Astrocyte (in vitro differentiated cells and primary cell): Measurements from ENCODE around the gene PDK3. TPM values are rescaled to one million over a fixed set of nuclear protein-coding genes. Genes with fewer than 3 reads are reported as not detected.

Experiments
- DNase-seq: peaks from one replicate; pipeline ENCODE4 v3.0.0-alpha.2; 2010; ENCODE audit warnings: low read depth
- FAIRE-seq: peaks from 2 replicates; lab custom pipeline; 2011; peaks lifted over from hg19 to GRCh38; lab: Jason Lieb, UNC
- H2AFZ ChIP-seq: 2 replicates; pipeline ENCODE4 v1.6.0; 2012; ENCODE audit warnings: low read depth, low read length, inconsistent platforms
- H3K27ac ChIP-seq: 2 replicates; pipeline ENCODE4 v1.5.1; 2011; ENCODE audit warnings: low read depth, low read length, inconsistent platforms
- H3K27me3 ChIP-seq: 2 replicates; pipeline ENCODE4 v1.6.0; 2011; ENCODE audit warnings: low read length, inconsistent platforms; ENCODE audit not compliant: insufficient read depth
- H3K36me3 ChIP-seq: 2 replicates; pipeline ENCODE4 v1.5.1; 2011; ENCODE audit warnings: low read length, inconsistent platforms; ENCODE audit not compliant: insufficient read depth
- H3K4me1 ChIP-seq: 2 replicates; pipeline ENCODE4 v1.5.1; 2011; ENCODE audit warnings: low read length, inconsistent platforms; ENCODE audit not compliant: insufficient read depth
- H3K4me2 ChIP-seq: 2 replicates; pipeline ENCODE4 v1.6.0; 2012; ENCODE audit warnings: low read length, inconsistent platforms
- H3K4me3 ChIP-seq: 2 replicates; pipeline ENCODE4 v1.5.1; 2011; ENCODE audit warnings: low read depth, mild to moderate bottlenecking, low read length, inconsistent platforms; ENCODE audit not compliant: insufficient read depth
- H3K79me2 ChIP-seq: 2 replicates; pipeline ENCODE4 v1.6.0; 2012; ENCODE audit warnings: mild to moderate bottlenecking, low read length, inconsistent platforms; ENCODE audit not compliant: insufficient read depth
- H3K9ac ChIP-seq: 2 replicates; pipeline ENCODE4 v1.6.0; 2012; ENCODE audit warnings: mild to moderate bottlenecking, low read length, inconsistent platforms
- H3K9me3 ChIP-seq: 2 replicates; pipeline ENCODE4 v1.5.1; 2012; ENCODE audit warnings: low read depth, mild to moderate bottlenecking, low read length, inconsistent platforms; ENCODE audit not compliant: insufficient read depth
- H4K20me1 ChIP-seq: 2 replicates; pipeline ENCODE4 v1.6.0; 2012; ENCODE audit warnings: low read length, inconsistent platforms; ENCODE audit not compliant: insufficient read depth
- H3K27ac Mint-ChIP-seq: one replicate; pipeline ENCODE4 v1.8.0; 2021; ENCODE audit warnings: mild to moderate bottlenecking, mixed read lengths; ENCODE audit not compliant: unreplicated experiment
- H3K27me3 Mint-ChIP-seq: one replicate; pipeline ENCODE4 v1.8.0; 2021; ENCODE audit warnings: low read depth, mixed read lengths; ENCODE audit not compliant: unreplicated experiment
- H3K36me3 Mint-ChIP-seq: one replicate; pipeline ENCODE4 v1.8.0; 2021; ENCODE audit warnings: low read depth, mixed read lengths; ENCODE audit not compliant: unreplicated experiment
- H3K4me1 Mint-ChIP-seq: one replicate; pipeline ENCODE4 v1.8.0; 2021; ENCODE audit warnings: low read depth, mixed read lengths; ENCODE audit not compliant: unreplicated experiment
- H3K4me3 Mint-ChIP-seq: one replicate; pipeline ENCODE4 v1.8.0; 2021; ENCODE audit warnings: mild to moderate bottlenecking, moderate library complexity, mixed read lengths; ENCODE audit not compliant: unreplicated experiment
- H3K9me3 Mint-ChIP-seq: one replicate; pipeline ENCODE4 v1.8.0; 2021; ENCODE audit warnings: mild to moderate bottlenecking, mixed read lengths; ENCODE audit not compliant: unreplicated experiment
- EZH2 ChIP-seq: IDR thresholded peaks from 2 replicates; pipeline ENCODE4 v1.6.1; 2012; ENCODE audit warnings: mild to moderate bottlenecking, low read length, inconsistent platforms; ENCODE audit not compliant: insufficient read depth
- total RNA-seq: library from RNA; stranded (reverse); gene quantifications from 2 replicates; pipeline ENCODE4 v1.2.1, GENCODE V29; 2021
- TF ChIP-seq, protein P1 (sequence below): IDR thresholded peaks from 2 replicates; pipeline ENCODE4 v1.5.1; 2011; ENCODE audit warnings: low read depth, mild to moderate bottlenecking, inconsistent platforms, low read length, moderate library complexity; ENCODE audit not compliant: insufficient read depth

The PDK3 gene
- total RNA-seq, 1 donor from 2014 or later, result 4.6 TPM

GRCh38 chrX:24498181-24498580 lies 33.1 kb downstream of the PDK3 start:
- Histone ChIP-seq H3K27ac (no peak overlapping the region), H3K4me1 (peaks cover 3% of the 10 kb centered on the region), H3K9ac (no peak overlapping the region), H3K79me2 (no peaks in the 10 kb centered on the region), H3K4me3 (no peak overlapping the region), H4K20me1 (no peaks in the 10 kb centered on the region), H2AFZ (no peak overlapping the region), H3K36me3 (no peaks in the 10 kb centered on the region), H3K9me3 (no peaks in the 10 kb centered on the region), H3K4me2 (no peak overlapping the region), H3K27me3 (no peaks in the 10 kb centered on the region)
- FAIRE-seq (no peak), DNase-seq (no peak)
- Mint-ChIP-seq H3K4me1 (peaks cover 7% of the 10 kb centered on the region), H3K36me3 (no peaks in the 10 kb centered on the region), H3K9me3 (no peaks in the 10 kb centered on the region), H3K27ac (no peak overlapping the region), H3K4me3 (no peak overlapping the region), H3K27me3 (no peaks in the 10 kb centered on the region)
- TF ChIP-seq EZH2, result no peak
- TF ChIP-seq, protein P1, sequence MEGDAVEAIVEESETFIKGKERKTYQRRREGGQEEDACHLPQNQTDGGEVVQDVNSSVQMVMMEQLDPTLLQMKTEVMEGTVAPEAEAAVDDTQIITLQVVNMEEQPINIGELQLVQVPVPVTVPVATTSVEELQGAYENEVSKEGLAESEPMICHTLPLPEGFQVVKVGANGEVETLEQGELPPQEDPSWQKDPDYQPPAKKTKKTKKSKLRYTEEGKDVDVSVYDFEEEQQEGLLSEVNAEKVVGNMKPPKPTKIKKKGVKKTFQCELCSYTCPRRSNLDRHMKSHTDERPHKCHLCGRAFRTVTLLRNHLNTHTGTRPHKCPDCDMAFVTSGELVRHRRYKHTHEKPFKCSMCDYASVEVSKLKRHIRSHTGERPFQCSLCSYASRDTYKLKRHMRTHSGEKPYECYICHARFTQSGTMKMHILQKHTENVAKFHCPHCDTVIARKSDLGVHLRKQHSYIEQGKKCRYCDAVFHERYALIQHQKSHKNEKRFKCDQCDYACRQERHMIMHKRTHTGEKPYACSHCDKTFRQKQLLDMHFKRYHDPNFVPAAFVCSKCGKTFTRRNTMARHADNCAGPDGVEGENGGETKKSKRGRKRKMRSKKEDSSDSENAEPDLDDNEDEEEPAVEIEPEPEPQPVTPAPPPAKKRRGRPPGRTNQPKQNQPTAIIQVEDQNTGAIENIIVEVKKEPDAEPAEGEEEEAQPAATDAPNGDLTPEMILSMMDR, result peak; percentile 30

DNA sequence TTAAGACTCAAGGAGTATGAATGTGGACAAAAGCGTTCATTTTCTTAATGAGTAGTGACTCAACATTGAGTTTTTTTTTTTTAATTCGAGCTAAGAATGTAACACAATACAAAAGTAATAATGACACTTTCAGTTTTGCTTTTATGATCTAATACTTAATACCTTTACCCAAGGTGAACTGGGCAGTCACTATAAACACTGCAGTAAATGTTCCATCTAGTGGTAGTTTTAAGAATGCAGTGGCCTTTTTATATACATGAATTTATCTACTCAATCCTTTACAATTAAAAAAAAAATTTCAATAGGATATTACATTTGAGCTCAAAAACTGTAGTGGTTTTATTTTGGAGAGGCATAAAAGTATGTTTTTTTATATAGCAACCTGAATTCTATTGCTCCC lies 33.9 kb downstream of the PDK3 start:
- H4K20me1 ChIP-seq, result no peaks in the 10 kb centered on the region
- no peaks in the 10 kb centered on the region for H3K79me2 ChIP-seq
- no peak for TF ChIP-seq EZH2
- TF ChIP-seq, protein P1, result peak; percentile 29
- no peaks in the 10 kb centered on the region for H3K27me3 ChIP-seq
- H3K9me3 Mint-ChIP-seq, result no peaks in the 10 kb centered on the region
- H3K9me3 ChIP-seq, result no peaks in the 10 kb centered on the region
- H3K27ac Mint-ChIP-seq, result no peak overlapping the region
- H3K4me1 Mint-ChIP-seq, result peaks cover 7% of the 10 kb centered on the region
- no peaks in the 10 kb centered on the region for H3K36me3 Mint-ChIP-seq
- no peak overlapping the region for H3K4me2 ChIP-seq
- H3K9ac ChIP-seq, result no peak overlapping the region
- H3K4me3 Mint-ChIP-seq, result no peak overlapping the region
- H3K4me3 ChIP-seq, result no peak overlapping the region
- no peak overlapping the region for H3K27ac ChIP-seq
- no peak for DNase-seq
- no peak overlapping the region for H2AFZ ChIP-seq
- peaks cover under 1% of the 10 kb centered on the region for H3K4me1 ChIP-seq
- no peaks in the 10 kb centered on the region for H3K27me3 Mint-ChIP-seq
- H3K36me3 ChIP-seq, result no peaks in the 10 kb centered on the region
- no peak for FAIRE-seq

GRCh38 chrX:24506082-24506481 lies 41.0 kb downstream of the PDK3 start:
- Mint-ChIP-seq H3K4me1 (peaks cover 5% of the 10 kb centered on the region), H3K9me3 (no peaks in the 10 kb centered on the region), H3K27ac (no peak overlapping the region), H3K27me3 (no peaks in the 10 kb centered on the region), H3K36me3 (no peaks in the 10 kb centered on the region), H3K4me3 (no peak overlapping the region)
- H3K4me3 ChIP-seq, result no peak overlapping the region
- FAIRE-seq, result no peak
- H3K27me3 ChIP-seq, result no peaks in the 10 kb centered on the region
- no peaks in the 10 kb centered on the region for H4K20me1 ChIP-seq
- no peak overlapping the region for H2AFZ ChIP-seq
- TF ChIP-seq EZH2, result no peak
- TF ChIP-seq, protein P1, result no peak
- H3K27ac ChIP-seq, result no peak overlapping the region
- peaks cover 3% of the 10 kb centered on the region for H3K4me1 ChIP-seq
- no peaks in the 10 kb centered on the region for H3K36me3 ChIP-seq
- H3K4me2 ChIP-seq, result peak overlapping the region; percentile 46
- H3K9me3 ChIP-seq, result no peaks in the 10 kb centered on the region
- no peaks in the 10 kb centered on the region for H3K79me2 ChIP-seq
- DNase-seq, result peak; percentile 28
- no peak overlapping the region for H3K9ac ChIP-seq
